SKM-1 (cell line): ENCODE measurements around the gene DNTT.

Source experiments
- DNase-seq: peaks from one replicate; lab custom pipeline; 2025; ENCODE audit not compliant: unreplicated experiment; lab: John Stamatoyannopoulos, UW

DNTT gene

GRCh38 chr10:96275685-96276418, 28.4 kb upstream of the DNTT start:
- no peak for DNase-seq

GRCh38 chr10:96276426-96276825, 27.8 kb upstream of the DNTT start:
- DNase-seq: no peak

GRCh38 chr10:96276831-96277230, 27.4 kb upstream of the DNTT start:
- no peak for DNase-seq

GRCh38 chr10:96279191-96279641, 25.0 kb upstream of the DNTT start:
- no peak for DNase-seq

- DNase-seq: no peak
Observed at GRCh38 chr10:96280859-96281258, 23.4 kb upstream of the DNTT start.

- no peak for DNase-seq
Observed at GRCh38 chr10:96281444-96282029, 22.7 kb upstream of the DNTT start.

GRCh38 chr10:96283351-96283750, 20.9 kb upstream of the DNTT start:
- DNase-seq: no peak

GRCh38 chr10:96283756-96284155, 20.5 kb upstream of the DNTT start:
- no peak for DNase-seq

- DNase-seq: no peak
Observed at GRCh38 chr10:96285331-96285752, 18.9 kb upstream of the DNTT start.

- DNase-seq: no peak
Observed at GRCh38 chr10:96287392-96288105, 16.7 kb upstream of the DNTT start.

GRCh38 chr10:96288151-96288621, 16.0 kb upstream of the DNTT start:
- no peak for DNase-seq

- no peak for DNase-seq
Observed at GRCh38 chr10:96289218-96289910, 14.9 kb upstream of the DNTT start.

- DNase-seq: no peak
Observed at GRCh38 chr10:96290368-96291133, 13.7 kb upstream of the DNTT start.

GRCh38 chr10:96292971-96293920, 11.0 kb upstream of the DNTT start:
- peak; percentile 29 for DNase-seq

GRCh38 chr10:96295475-96295874, 8.8 kb upstream of the DNTT start:
- DNase-seq: no peak

- DNase-seq: no peak
Observed at GRCh38 chr10:96297486-96297885, 6.7 kb upstream of the DNTT start.

GRCh38 chr10:96298362-96298761, 5.9 kb upstream of the DNTT start:
- DNase-seq: no peak

GRCh38 chr10:96299383-96299782, 4.9 kb upstream of the DNTT start:
- no peak for DNase-seq

- DNase-seq: no peak
Observed at GRCh38 chr10:96301616-96302015, 2.6 kb upstream of the DNTT start.

- DNase-seq: no peak
Observed at GRCh38 chr10:96305019-96305418, 785 bp downstream of the DNTT start.
